Upper lobe of left lung (tissue), 6 donors: ENCODE results near the gene DTX3. TPM values are rescaled to one million over a fixed set of nuclear protein-coding genes. Genes with fewer than 3 reads are reported as not detected.
"Not testable (repeated sequence)": the region's sequence is repeated elsewhere in the genome, so short reads cannot be mapped to it uniquely, and the experiment has no call there.

Source experiments
- ATAC-seq, 2 donors: fragments of 200-7000 bp; cut with Tn5 transposase; one replicate each; pipeline ENCODE4 v1.9.1; 2022; ENCODE audit warnings: mild to moderate bottlenecking in 2 of 2, moderate library complexity in 2 of 2; ENCODE audit not compliant: low FRiP score in 2 of 2
- DNase-seq, 2 donors: peaks; one replicate each; pipeline ENCODE4 v3.0.0-alpha.2; 2019 to 2020
- H3K27ac ChIP-seq, 4 donors: fragments of 200-600 bp; sonication (generic); one replicate each; pipeline ENCODE4 v1.5.1; 2016 to 2019
- H3K27me3 ChIP-seq, 4 donors: fragments of 200-600 bp; sonication (generic); one replicate each; pipeline ENCODE4 v1.5.1; 2017 to 2019
- H3K36me3 ChIP-seq, 4 donors: fragments of 200-600 bp; sonication (generic); one replicate each; pipeline ENCODE4 v1.5.1; 2016 to 2019
- H3K4me1 ChIP-seq, 4 donors: fragments of 200-600 bp; sonication (generic); one replicate each; pipeline ENCODE4 v1.5.1; 2018 to 2019
- H3K4me3 ChIP-seq, 4 donors: fragments of 200-600 bp; sonication (generic); one replicate each; pipeline ENCODE4 v1.5.1; 2017 to 2019; ENCODE audit warnings: mild to moderate bottlenecking in 2 of 4, moderate library complexity in 1 of 4
- H3K9me3 ChIP-seq, 4 donors: fragments of 200-600 bp; sonication (generic); one replicate each; pipeline ENCODE4 v1.5.1; 2018 to 2019
- CTCF ChIP-seq, 6 experiments: fragments of 450-650 bp in 4 of 6; fragments of 200-600 bp in 2 of 6; sonication (generic) in 2 of 6; IDR thresholded peaks; one replicate each; pipeline ENCODE4 v1.5.1; 2016 to 2019; ENCODE audit warnings: antibody characterized with exemption in 6 of 6
- EP300 ChIP-seq, 4 donors: sonication (generic); formaldehyde crosslinking; IDR thresholded peaks; one replicate each; pipeline ENCODE4 v1.5.1; 2017; ENCODE audit warnings: antibody characterized with exemption in 4 of 4, control low read depth in 2 of 4
- POLR2A ChIP-seq, 4 donors: fragments of 450-650 bp; IDR thresholded peaks; one replicate each; pipeline ENCODE4 v1.5.1; 2016 to 2017; ENCODE audit warnings: antibody characterized with exemption in 4 of 4, mild to moderate bottlenecking in 2 of 4
- POLR2AphosphoS5 ChIP-seq, 2 donors: sonication (generic); formaldehyde crosslinking; IDR thresholded peaks; one replicate each; pipeline ENCODE4 v1.5.1; 2017; ENCODE audit warnings: antibody characterized with exemption in 2 of 2
- WGBS, 2 donors: methylation state at CpG; one replicate each; pipeline ENCODE4 v1.1.5; 2017 to 2018; 5-methylcytosine and 5-hydroxymethylcytosine counted together
- total RNA-seq, 6 donors: library from RNA; depleted of rRNA in 4 of 6; stranded (reverse); fragments of >200 nt in 4 of 6; gene quantifications; one replicate each; pipeline versions ENCODE4 v1.1.0 to v1.2.1, GENCODE V29; 2016 to 2021
- donor health status: DM: no; HTN: no; CAD: no; lungs with moderate emphysema.
- donor health status: DM: no; HTN: yes; CAD: no; lungs with severe emphysema.

Gene DTX3
- total RNA-seq, 6 donors from 2014 or later, result 12.8 to 44.0 (median 21.1) TPM

- TF ChIP-seq POLR2AphosphoS5 (IDR thresholded peaks at IDR 0.05) (no peak), EP300 (IDR thresholded peaks at IDR 0.05) (no peak), POLR2A (IDR thresholded peaks at IDR 0.05) (no peak), CTCF (IDR thresholded peaks at IDR 0.05) (no peak)
- 66 to 70% methylated on average over 3 of the region's 3 CpGs for WGBS, 2 donors
Observed at GRCh38 chr12:57654042-57654441, 49.4 kb downstream of the DTX3 start.

GRCh38 chr12:57655541-57656240 is 51.1 kb downstream of the DTX3 start:
- 87% methylated on average over 4 to 21 of the region's 23 CpGs for WGBS, 2 donors
- no peaks in the 10 kb centered on the region for H3K36me3 ChIP-seq
- H3K4me1 ChIP-seq, result peaks cover 0 to 12% (median 2%) of the 10 kb centered on the region in 4 donors
- H3K27me3 ChIP-seq, result no peaks in the 10 kb centered on the region
- no peaks in the 10 kb centered on the region for H3K9me3 ChIP-seq
- ATAC-seq, result no peak
- peak in 1 of 2 donors; percentile 65 for DNase-seq
- TF ChIP-seq EP300 (IDR thresholded peaks at IDR 0.05) (no peak), CTCF (IDR thresholded peaks at IDR 0.05) (no peak), POLR2AphosphoS5 (IDR thresholded peaks at IDR 0.05) (no peak), POLR2A (IDR thresholded peaks at IDR 0.05) (no peak)
- no peak overlapping the region for H3K4me3 ChIP-seq
- H3K27ac ChIP-seq, result no peak overlapping the region

More at GRCh38 chr12:57654042-57654441, 49.4 kb downstream of the DTX3 start:
- no peak for ATAC-seq
- Histone ChIP-seq H3K4me3 (no peak overlapping the region), H3K36me3 (no peaks in the 10 kb centered on the region), H3K27me3 (no peaks in the 10 kb centered on the region), H3K27ac (no peak overlapping the region), H3K9me3 (no peaks in the 10 kb centered on the region), H3K4me1 (peaks cover 0 to 12% (median 2%) of the 10 kb centered on the region in 4 donors)
- DNase-seq, result no peak

- not testable (repeated sequence) for H3K27ac ChIP-seq
- WGBS, 2 donors, result 79 to 86% methylated on average over 3 to 4 of the region's 4 CpGs
Observed at GRCh38 chr12:57656408-57656807, 51.8 kb downstream of the DTX3 start.

DNA sequence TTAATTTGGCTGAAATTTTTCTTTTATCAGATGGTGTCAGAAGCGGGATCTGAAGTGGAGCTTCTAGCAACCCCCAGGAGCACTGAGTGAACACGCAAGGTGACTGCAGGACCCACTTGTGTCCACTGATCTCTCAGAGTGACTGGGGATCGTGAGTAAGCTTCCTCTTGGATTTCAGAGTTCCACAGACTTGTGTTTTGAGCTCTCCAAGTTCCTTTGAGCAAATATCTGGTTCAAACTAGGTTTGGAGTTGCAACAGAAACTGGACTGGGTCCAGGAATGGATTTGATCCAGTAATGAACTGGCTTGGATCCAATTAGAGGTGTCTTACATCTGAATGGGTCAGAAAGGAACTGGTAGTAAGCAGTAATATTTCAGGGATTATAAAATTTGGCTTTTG is 53.1 kb downstream of the DTX3 start:
- TF ChIP-seq POLR2AphosphoS5 (IDR thresholded peaks at IDR 0.05), result no peak
- no peak for TF ChIP-seq EP300 (IDR thresholded peaks at IDR 0.05)
- no peak for TF ChIP-seq CTCF (IDR thresholded peaks at IDR 0.05)
- no peak for TF ChIP-seq POLR2A (IDR thresholded peaks at IDR 0.05)
- 36 to 49% methylated on average over 3 of the region's 3 CpGs for WGBS, 2 donors
- no peaks in the 10 kb centered on the region for H3K36me3 ChIP-seq
- no peaks in the 10 kb centered on the region for H3K27me3 ChIP-seq
- H3K4me1 ChIP-seq, result peaks cover 0 to 12% (median 2%) of the 10 kb centered on the region in 4 donors
- H3K4me3 ChIP-seq, result no peak overlapping the region
- DNase-seq (peak in 1 of 2 donors; percentile 55), ATAC-seq (peak in 1 of 2 donors; percentile 43)
- no peaks in the 10 kb centered on the region for H3K9me3 ChIP-seq
- no peak overlapping the region for H3K27ac ChIP-seq

More at GRCh38 chr12:57656408-57656807, 51.8 kb downstream of the DTX3 start:
- H3K4me3 ChIP-seq, DNase-seq, H3K9me3 ChIP-seq, H3K36me3 ChIP-seq, ATAC-seq, H3K27me3 ChIP-seq: not testable (repeated sequence)
- H3K4me1 ChIP-seq, result peaks cover 0 to 12% (median 2%) of the 10 kb centered on the region in 4 donors

DNA sequence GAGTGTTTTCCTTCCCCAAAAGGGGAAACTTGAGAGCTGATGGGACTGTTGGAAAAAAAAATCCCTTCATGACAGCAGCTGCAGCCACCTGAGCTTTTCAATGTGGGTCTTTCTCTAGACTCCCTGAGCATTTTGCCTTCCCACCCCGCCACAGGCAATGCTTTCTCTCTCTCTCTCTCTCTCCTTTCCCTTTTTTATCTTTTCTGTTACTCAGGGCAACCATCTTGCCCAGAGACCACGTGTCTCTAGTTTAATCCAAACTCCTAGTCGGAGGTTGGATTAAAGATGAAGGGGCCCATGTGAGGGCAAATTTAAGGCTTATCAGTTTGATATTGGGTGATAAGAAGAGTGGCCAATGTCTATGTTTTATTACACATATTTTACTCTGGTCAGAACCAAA is 54.3 kb downstream of the DTX3 start:
- no peak for DNase-seq
- Histone ChIP-seq H3K36me3 (no peaks in the 10 kb centered on the region), H3K27ac (no peak overlapping the region), H3K9me3 (no peaks in the 10 kb centered on the region), H3K4me3 (no peak overlapping the region), H3K27me3 (no peaks in the 10 kb centered on the region), H3K4me1 (peaks cover 0 to 12% (median 2%) of the 10 kb centered on the region in 4 donors)
- 59 to 62% methylated on average over 3 of the region's 3 CpGs for WGBS, 2 donors
- TF ChIP-seq POLR2A (IDR thresholded peaks at IDR 0.05) (no peak), POLR2AphosphoS5 (IDR thresholded peaks at IDR 0.05) (no peak), CTCF (IDR thresholded peaks at IDR 0.05) (no peak), EP300 (IDR thresholded peaks at IDR 0.05) (no peak)
- no peak for ATAC-seq

Other genes with a start within 250 kb of the DTX3 start
- gene R3HDM2, start 173.8 kb upstream of the DTX3 start, total RNA-seq, result 10 to 100 TPM; 39.2 to 94.3 (median 59.2) TPM
- gene INHBC, start 170.0 kb upstream of the DTX3 start, total RNA-seq, result not detected
- under 1 TPM in 1 of 6 donors, not detected in 5; 0.11 TPM for gene INHBE, start 149.5 kb upstream of the DTX3 start, total RNA-seq
- gene GLI1, start 145.0 kb upstream of the DTX3 start, total RNA-seq, result 1 to 10 TPM in 2 of 6 donors, under 1 TPM in 2, not detected in 2; 0.69 to 3.0 (median 1.5) TPM
- gene ARHGAP9, start 125.0 kb upstream of the DTX3 start, total RNA-seq, result 100 to 1,000 TPM in 1 of 6 donors, 10 to 100 TPM in 5; 29.2 to 131 (median 43.7) TPM
- gene MARS1, start 116.8 kb upstream of the DTX3 start, total RNA-seq, result 100 to 1,000 TPM in 3 of 6 donors, 10 to 100 TPM in 3; 73.9 to 189 (median 101) TPM
- 10 to 100 TPM; 26.1 to 45.1 (median 33.1) TPM for gene DDIT3, start 84.3 kb upstream of the DTX3 start, total RNA-seq
- 100 to 1,000 TPM in 3 of 6 donors, 10 to 100 TPM in 3; 25.1 to 184 (median 94.7) TPM for gene MBD6, start 82.0 kb upstream of the DTX3 start, total RNA-seq
- gene DCTN2, start 57.6 kb upstream of the DTX3 start, total RNA-seq, result 100 to 1,000 TPM in 4 of 6 donors, 10 to 100 TPM in 2; 83.1 to 145 (median 110) TPM
- under 1 TPM in 5 of 6 donors, not detected in 1; 0.06 to 0.39 (median 0.20) TPM for gene KIF5A, start 54.8 kb upstream of the DTX3 start, total RNA-seq
- gene PIP4K2C, start 13.6 kb upstream of the DTX3 start, total RNA-seq, result 10 to 100 TPM; 13.4 to 56.7 (median 30.7) TPM
- 10 to 100 TPM in 2 of 6 donors, 1 to 10 TPM in 4; 6.6 to 78.6 (median 8.2) TPM for gene ARHGEF25, start 6.6 kb downstream of the DTX3 start, total RNA-seq
- gene B4GALNT1, start 28.4 kb downstream of the DTX3 start, total RNA-seq, result 1 to 10 TPM in 1 of 6 donors, under 1 TPM in 5; under 0.01 to 2.6 (median 0.80) TPM
- 100 to 1,000 TPM; 171 to 305 (median 278) TPM for gene OS9, start 89.3 kb downstream of the DTX3 start, total RNA-seq
- gene AGAP2, start 133.9 kb downstream of the DTX3 start, total RNA-seq, result 1 to 10 TPM; 2.0 to 7.3 (median 5.8) TPM
- 10 to 100 TPM; 16.8 to 54.6 (median 37.3) TPM for gene TSPAN31, start 140.2 kb downstream of the DTX3 start, total RNA-seq
- 100 to 1,000 TPM in 2 of 6 donors, 10 to 100 TPM in 4; 38.5 to 109 (median 62.5) TPM for gene CDK4, start 147.5 kb downstream of the DTX3 start, total RNA-seq
- gene MARCHF9, start 150.3 kb downstream of the DTX3 start, total RNA-seq, result 10 to 100 TPM; 15.4 to 36.7 (median 21.3) TPM
- gene CYP27B1, start 162.3 kb downstream of the DTX3 start, total RNA-seq, result 1 to 10 TPM in 4 of 6 donors, under 1 TPM in 1, not detected in 1; 0.98 to 5.2 (median 2.5) TPM
- 10 to 100 TPM in 4 of 6 donors, 1 to 10 TPM in 2; 1.3 to 30.2 (median 16.9) TPM for gene METTL1, start 167.3 kb downstream of the DTX3 start, total RNA-seq
- 10 to 100 TPM in 2 of 6 donors, 1 to 10 TPM in 4; 4.2 to 18.3 (median 6.4) TPM for gene EEF1AKMT3, start 167.8 kb downstream of the DTX3 start, total RNA-seq
- 10 to 100 TPM in 4 of 6 donors, 1 to 10 TPM in 2; 5.0 to 34.0 (median 22.8) TPM for gene TSFM, start 178.0 kb downstream of the DTX3 start, total RNA-seq
- gene AVIL, start 213.9 kb downstream of the DTX3 start, total RNA-seq, result 10 to 100 TPM in 3 of 6 donors, 1 to 10 TPM in 3; 4.9 to 57.6 (median 8.7) TPM
- 100 to 1,000 TPM; 153 to 226 (median 175) TPM for gene CTDSP2, start 241.9 kb downstream of the DTX3 start, total RNA-seq